Measurements from ENCODE around the gene PVALEF. TPM values are rescaled to one million over a fixed set of nuclear protein-coding genes. Genes with fewer than 3 reads are reported as not detected.

Gene PVALEF
- total and polyA plus RNA-seq, 2 of the 8 experiments (the other 6 are each of a cell fraction or from before 2014, with no cell fraction given): 0.03 TPM; not detected in 1

DNA sequence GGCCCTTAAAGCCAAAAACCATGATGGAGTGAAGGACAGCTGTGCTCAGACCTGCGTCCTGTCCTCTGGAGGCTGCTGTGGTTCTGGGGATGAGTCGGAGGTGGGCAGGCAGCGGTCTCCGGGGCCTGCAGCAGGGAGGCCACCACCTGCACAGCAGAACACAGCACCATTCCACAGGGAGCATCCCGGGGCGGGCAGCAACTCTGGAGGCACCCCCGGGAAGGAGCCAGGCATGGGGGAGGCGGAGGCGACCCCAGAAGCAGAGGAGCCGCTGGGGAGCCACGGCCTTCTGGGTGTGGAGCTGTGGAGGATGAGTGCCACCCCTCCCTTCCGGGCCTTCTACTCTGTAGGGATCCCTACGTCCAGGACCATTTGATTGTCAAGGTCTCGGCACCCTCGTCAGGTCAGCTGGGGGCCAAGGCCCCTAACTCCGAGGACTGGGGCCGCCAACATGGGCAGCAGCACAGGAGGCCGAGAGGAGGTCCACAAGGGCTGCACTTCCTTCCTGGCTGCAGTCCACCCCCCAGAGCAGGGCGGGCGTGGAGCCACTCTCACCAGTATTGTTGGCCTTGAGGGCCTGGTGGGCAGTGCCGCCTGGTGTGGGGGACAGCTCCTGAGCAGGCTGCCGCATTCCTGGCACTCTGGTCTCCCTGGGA lies 33.6 kb downstream of the PVALEF start (continued):
- TF ChIP-seq, protein P1, sequence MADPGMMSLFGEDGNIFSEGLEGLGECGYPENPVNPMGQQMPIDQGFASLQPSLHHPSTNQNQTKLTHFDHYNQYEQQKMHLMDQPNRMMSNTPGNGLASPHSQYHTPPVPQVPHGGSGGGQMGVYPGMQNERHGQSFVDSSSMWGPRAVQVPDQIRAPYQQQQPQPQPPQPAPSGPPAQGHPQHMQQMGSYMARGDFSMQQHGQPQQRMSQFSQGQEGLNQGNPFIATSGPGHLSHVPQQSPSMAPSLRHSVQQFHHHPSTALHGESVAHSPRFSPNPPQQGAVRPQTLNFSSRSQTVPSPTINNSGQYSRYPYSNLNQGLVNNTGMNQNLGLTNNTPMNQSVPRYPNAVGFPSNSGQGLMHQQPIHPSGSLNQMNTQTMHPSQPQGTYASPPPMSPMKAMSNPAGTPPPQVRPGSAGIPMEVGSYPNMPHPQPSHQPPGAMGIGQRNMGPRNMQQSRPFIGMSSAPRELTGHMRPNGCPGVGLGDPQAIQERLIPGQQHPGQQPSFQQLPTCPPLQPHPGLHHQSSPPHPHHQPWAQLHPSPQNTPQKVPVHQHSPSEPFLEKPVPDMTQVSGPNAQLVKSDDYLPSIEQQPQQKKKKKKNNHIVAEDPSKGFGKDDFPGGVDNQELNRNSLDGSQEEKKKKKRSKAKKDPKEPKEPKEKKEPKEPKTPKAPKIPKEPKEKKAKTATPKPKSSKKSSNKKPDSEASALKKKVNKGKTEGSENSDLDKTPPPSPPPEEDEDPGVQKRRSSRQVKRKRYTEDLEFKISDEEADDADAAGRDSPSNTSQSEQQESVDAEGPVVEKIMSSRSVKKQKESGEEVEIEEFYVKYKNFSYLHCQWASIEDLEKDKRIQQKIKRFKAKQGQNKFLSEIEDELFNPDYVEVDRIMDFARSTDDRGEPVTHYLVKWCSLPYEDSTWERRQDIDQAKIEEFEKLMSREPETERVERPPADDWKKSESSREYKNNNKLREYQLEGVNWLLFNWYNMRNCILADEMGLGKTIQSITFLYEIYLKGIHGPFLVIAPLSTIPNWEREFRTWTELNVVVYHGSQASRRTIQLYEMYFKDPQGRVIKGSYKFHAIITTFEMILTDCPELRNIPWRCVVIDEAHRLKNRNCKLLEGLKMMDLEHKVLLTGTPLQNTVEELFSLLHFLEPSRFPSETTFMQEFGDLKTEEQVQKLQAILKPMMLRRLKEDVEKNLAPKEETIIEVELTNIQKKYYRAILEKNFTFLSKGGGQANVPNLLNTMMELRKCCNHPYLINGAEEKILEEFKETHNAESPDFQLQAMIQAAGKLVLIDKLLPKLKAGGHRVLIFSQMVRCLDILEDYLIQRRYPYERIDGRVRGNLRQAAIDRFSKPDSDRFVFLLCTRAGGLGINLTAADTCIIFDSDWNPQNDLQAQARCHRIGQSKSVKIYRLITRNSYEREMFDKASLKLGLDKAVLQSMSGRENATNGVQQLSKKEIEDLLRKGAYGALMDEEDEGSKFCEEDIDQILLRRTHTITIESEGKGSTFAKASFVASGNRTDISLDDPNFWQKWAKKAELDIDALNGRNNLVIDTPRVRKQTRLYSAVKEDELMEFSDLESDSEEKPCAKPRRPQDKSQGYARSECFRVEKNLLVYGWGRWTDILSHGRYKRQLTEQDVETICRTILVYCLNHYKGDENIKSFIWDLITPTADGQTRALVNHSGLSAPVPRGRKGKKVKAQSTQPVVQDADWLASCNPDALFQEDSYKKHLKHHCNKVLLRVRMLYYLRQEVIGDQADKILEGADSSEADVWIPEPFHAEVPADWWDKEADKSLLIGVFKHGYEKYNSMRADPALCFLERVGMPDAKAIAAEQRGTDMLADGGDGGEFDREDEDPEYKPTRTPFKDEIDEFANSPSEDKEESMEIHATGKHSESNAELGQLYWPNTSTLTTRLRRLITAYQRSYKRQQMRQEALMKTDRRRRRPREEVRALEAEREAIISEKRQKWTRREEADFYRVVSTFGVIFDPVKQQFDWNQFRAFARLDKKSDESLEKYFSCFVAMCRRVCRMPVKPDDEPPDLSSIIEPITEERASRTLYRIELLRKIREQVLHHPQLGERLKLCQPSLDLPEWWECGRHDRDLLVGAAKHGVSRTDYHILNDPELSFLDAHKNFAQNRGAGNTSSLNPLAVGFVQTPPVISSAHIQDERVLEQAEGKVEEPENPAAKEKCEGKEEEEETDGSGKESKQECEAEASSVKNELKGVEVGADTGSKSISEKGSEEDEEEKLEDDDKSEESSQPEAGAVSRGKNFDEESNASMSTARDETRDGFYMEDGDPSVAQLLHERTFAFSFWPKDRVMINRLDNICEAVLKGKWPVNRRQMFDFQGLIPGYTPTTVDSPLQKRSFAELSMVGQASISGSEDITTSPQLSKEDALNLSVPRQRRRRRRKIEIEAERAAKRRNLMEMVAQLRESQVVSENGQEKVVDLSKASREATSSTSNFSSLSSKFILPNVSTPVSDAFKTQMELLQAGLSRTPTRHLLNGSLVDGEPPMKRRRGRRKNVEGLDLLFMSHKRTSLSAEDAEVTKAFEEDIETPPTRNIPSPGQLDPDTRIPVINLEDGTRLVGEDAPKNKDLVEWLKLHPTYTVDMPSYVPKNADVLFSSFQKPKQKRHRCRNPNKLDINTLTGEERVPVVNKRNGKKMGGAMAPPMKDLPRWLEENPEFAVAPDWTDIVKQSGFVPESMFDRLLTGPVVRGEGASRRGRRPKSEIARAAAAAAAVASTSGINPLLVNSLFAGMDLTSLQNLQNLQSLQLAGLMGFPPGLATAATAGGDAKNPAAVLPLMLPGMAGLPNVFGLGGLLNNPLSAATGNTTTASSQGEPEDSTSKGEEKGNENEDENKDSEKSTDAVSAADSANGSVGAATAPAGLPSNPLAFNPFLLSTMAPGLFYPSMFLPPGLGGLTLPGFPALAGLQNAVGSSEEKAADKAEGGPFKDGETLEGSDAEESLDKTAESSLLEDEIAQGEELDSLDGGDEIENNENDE (IDR thresholded peaks at IDR 0.05; ENCODE audit: insufficient replicate concordance, low read length): no peak
- TF ChIP-seq JUN (IDR thresholded peaks at IDR 0.05; ENCODE audit: low read depth, low read length): no peak
